Stimulated activated CD8-positive, alpha-beta memory T cell treated with anti-CD3 and anti-CD28 coated beads, Interleukin-4, amount 100 ng/mL, for 4 hours (primary cell): ENCODE results near the gene TUBGCP6.
"Not testable (repeated sequence)": the region's sequence is repeated elsewhere in the genome, so short reads cannot be mapped to it uniquely, and the experiment has no call there.

Experiments used
- DNase-seq, 2 donors: peaks; one replicate each; pipeline ENCODE4 v3.0.0-alpha.2; 2020; ENCODE audit warnings: low read depth in 2 of 2, low spot score in 1 of 2

Gene TUBGCP6

GRCh38 chr22:50211147-50211546 lies 33.7 kb downstream of the TUBGCP6 start:
- DNase-seq = no peak

GRCh38 chr22:50210378-50211139 lies 34.3 kb downstream of the TUBGCP6 start:
- DNase-seq = no peak

- peak; percentile 33 to 45 for DNase-seq
Observed at GRCh38 chr22:50209893-50210292, 34.9 kb downstream of the TUBGCP6 start.

- DNase-seq = no peak
Observed at GRCh38 chr22:50208939-50209892, 35.6 kb downstream of the TUBGCP6 start.

GRCh38 chr22:50208430-50208938 lies 36.3 kb downstream of the TUBGCP6 start:
- DNase-seq = no peak

GRCh38 chr22:50207383-50208140 lies 37.3 kb downstream of the TUBGCP6 start:
- no peak for DNase-seq

- DNase-seq = no peak
Observed at GRCh38 chr22:50206599-50206998, 38.2 kb downstream of the TUBGCP6 start.

GRCh38 chr22:50205781-50206569 lies 38.8 kb downstream of the TUBGCP6 start:
- no peak for DNase-seq

GRCh38 chr22:50204998-50205397 lies 39.8 kb downstream of the TUBGCP6 start:
- DNase-seq = not testable (repeated sequence)

- DNase-seq = no peak
Observed at GRCh38 chr22:50204571-50204970, 40.3 kb downstream of the TUBGCP6 start.

- no peak for DNase-seq
Observed at GRCh38 chr22:50203288-50203687, 41.5 kb downstream of the TUBGCP6 start.

- DNase-seq = no peak
Observed at GRCh38 chr22:50202130-50202666, 42.6 kb downstream of the TUBGCP6 start.

- no peak for DNase-seq
Observed at GRCh38 chr22:50201191-50202129, 43.4 kb downstream of the TUBGCP6 start.

- DNase-seq = peak; percentile 68 to 79
Observed at GRCh38 chr22:50200461-50201190, 44.2 kb downstream of the TUBGCP6 start, which contains the start of gene SELENOO. TSS of gene SELENOO (plus strand) at chr22:50201011. CDS start at chr22:50201037, 26 bp downstream.

GRCh38 chr22:50199829-50200460 lies 44.9 kb downstream of the TUBGCP6 start:
- no peak for DNase-seq

- DNase-seq = no peak
Observed at GRCh38 chr22:50199251-50199721, 45.5 kb downstream of the TUBGCP6 start.

GRCh38 chr22:50198624-50199017 lies 46.2 kb downstream of the TUBGCP6 start:
- DNase-seq = no peak
